Erythroblast (primary cell): ENCODE data around the gene ERGIC3.
"Not testable (repeated sequence)": the region's sequence is repeated elsewhere in the genome, so short reads cannot be mapped to it uniquely, and the experiment has no call there.

ENCODE experiments used
- DNase-seq, 2 experiments: peaks; one replicate each; lab custom pipeline; 2025; lab: John Stamatoyannopoulos, UW
- GATA1 ChIP-seq: IDR thresholded peaks from 2 replicates; pipeline ENCODE4 v1.6.1; 2011; ENCODE audit warnings: low read depth, mild to moderate bottlenecking, control low read depth, low read length, moderate library complexity
- POLR2A ChIP-seq: IDR thresholded peaks from 2 replicates; pipeline ENCODE4 v1.6.1; 2011; ENCODE audit warnings: mild to moderate bottlenecking, low read length

ERGIC3 gene

GRCh38 chr20:35541118-35541782 is 628 bp upstream of the ERGIC3 start:
- no peak for TF ChIP-seq GATA1
- no peak for TF ChIP-seq POLR2A
- no peak for DNase-seq

- TF ChIP-seq GATA1, result no peak
- TF ChIP-seq POLR2A, result no peak
- no peak for DNase-seq
These were observed 1.1 kb downstream of the ERGIC3 start for GRCh38 chr20:35542990-35543389.

GRCh38 chr20:35544436-35544835 is 2.6 kb downstream of the ERGIC3 start:
- TF ChIP-seq POLR2A (no peak), GATA1 (no peak)

GRCh38 chr20:35544941-35545340 is 3.1 kb downstream of the ERGIC3 start:
- DNase-seq, result peak; percentile 12 to 24

More at GRCh38 chr20:35544436-35544835, 2.6 kb downstream of the ERGIC3 start:
- no peak for DNase-seq

GRCh38 chr20:35546127-35546526 is 4.2 kb downstream of the ERGIC3 start:
- no peak for DNase-seq
- TF ChIP-seq GATA1 (no peak), POLR2A (no peak)

GRCh38 chr20:35547329-35547728 is 5.5 kb downstream of the ERGIC3 start:
- no peak for DNase-seq
- TF ChIP-seq POLR2A, result no peak
- no peak for TF ChIP-seq GATA1

GRCh38 chr20:35551503-35551902 is 9.6 kb downstream of the ERGIC3 start:
- TF ChIP-seq POLR2A, result no peak
- TF ChIP-seq GATA1, result no peak
- no peak for DNase-seq

GRCh38 chr20:35552914-35553313 is 11.0 kb downstream of the ERGIC3 start:
- TF ChIP-seq GATA1, result no peak

GRCh38 chr20:35555461-35555860 is 13.6 kb downstream of the ERGIC3 start:
- not testable (repeated sequence) for DNase-seq

More at GRCh38 chr20:35552914-35553313, 11.0 kb downstream of the ERGIC3 start:
- DNase-seq, result no peak

DNA sequence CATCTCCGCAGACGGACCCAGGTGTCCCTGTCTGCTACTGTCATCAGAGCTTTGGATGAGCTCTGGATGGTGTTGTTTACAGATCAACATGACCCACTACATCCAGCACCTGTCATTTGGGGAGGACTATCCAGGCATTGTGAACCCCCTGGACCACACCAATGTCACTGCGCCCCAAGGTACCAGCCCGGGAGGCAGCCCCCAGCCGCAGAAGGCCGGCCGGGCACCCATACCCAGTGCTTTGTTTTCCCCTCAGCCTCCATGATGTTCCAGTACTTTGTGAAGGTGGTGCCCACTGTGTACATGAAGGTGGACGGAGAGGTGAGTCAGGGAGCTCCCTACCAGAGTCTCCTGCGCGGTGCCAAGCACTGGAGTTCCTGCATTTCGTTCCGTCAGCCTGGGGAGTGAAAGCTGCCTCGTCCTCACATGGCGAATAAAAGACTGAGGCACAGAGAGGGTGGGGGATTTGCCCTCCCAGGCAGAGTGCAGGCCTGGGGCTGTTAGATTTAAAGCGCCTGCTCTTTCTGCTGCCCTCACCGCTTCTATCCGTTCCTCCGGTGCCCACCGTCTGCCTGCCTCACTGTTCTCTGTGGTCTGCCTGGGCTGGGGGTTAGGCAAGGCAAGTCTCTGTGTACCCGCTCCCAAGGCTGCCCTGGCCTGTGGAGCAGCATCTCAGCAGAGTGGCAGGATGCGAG is 14.2 kb downstream of the ERGIC3 start:
- no peak for DNase-seq
- no peak for TF ChIP-seq GATA1
- TF ChIP-seq POLR2A, result no peak

GRCh38 chr20:35556871-35557270 is 15.0 kb downstream of the ERGIC3 start:
- TF ChIP-seq POLR2A, result no peak
- no peak for TF ChIP-seq GATA1
- no peak for DNase-seq

DNA sequence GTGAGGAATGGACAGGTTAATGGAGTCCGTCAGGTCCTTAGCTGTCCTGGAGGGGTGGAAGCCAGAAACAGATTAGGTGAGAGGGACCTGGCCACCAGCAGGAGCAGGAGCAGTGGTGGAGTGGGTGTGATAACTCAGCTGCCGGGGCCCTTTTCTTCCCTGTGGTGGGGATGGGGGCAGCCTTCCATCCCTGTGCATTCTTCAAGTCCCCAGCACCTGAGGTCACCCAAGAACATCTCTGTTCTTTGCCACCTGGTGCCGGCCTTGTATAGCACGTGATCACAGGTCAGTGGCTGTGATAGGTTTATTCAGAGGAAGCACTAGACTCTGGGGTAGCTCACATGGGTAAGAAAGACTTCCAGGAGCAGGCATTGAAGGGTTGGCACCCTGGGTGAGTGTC is 16.6 kb downstream of the ERGIC3 start:
- no peak for DNase-seq
- TF ChIP-seq POLR2A (no peak), GATA1 (no peak)

DNA sequence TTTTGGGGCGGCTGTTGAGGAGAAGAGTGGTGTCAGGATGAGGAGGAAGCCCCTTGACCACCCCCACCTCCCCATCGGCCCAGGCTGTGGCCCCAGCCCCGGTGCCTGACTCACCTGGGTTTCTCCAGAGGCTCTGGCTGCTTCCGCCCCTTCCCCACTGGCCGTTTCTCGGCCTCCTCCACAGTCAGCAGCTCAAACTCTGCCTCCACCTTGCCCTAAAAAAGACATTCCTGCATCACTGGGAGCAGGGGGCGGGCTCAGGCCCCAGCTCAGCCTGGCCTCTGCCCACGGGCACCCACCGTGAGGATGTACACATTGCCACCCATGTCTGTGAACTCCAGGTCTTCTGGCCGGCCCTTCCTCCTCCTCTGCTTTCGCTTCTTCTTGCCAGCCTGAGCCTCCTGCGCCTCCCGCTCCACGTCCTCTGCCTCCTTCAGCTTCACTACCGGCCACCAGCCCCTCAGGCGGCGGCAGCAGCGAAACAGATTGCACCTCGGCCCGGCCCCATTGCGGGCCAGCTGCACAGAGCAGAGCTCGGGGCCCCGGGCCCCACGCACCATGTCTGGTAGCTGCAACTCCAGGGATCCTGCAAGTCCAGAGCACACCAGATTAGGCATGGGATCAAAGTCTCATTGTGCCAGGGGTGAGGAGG is 17.3 kb downstream of the ERGIC3 start:
- DNase-seq, result no peak
- TF ChIP-seq POLR2A (no peak), GATA1 (no peak)

GRCh38 chr20:35560105-35560511 is 18.2 kb downstream of the ERGIC3 start:
- TF ChIP-seq POLR2A (no peak), GATA1 (no peak)
- no peak for DNase-seq
